GM23248 (cell line): ENCODE measurements around the gene PDGFB.

Source experiments
- EZH2 ChIP-seq: fragments of 200-600 bp; sonication (generic); IDR thresholded peaks from 2 replicates; pipeline ENCODE4 v1.6.1; 2018; ENCODE audit warnings: antibody characterized with exemption, mild to moderate bottlenecking; ENCODE audit not compliant: insufficient read depth, poor library complexity, severe bottlenecking
- EZH2phosphoT487 ChIP-seq: fragments of 200-600 bp; sonication (generic); IDR thresholded peaks from 2 replicates; pipeline ENCODE4 v1.6.1; 2018; ENCODE audit warnings: antibody characterized with exemption, moderate library complexity, mild to moderate bottlenecking, low read depth; ENCODE audit not compliant: insufficient read depth

GRCh38 chr22:39250131-39250530 lies 5.3 kb upstream of the PDGFB start:
- TF ChIP-seq EZH2: no peak
- no peak for TF ChIP-seq EZH2phosphoT487
